Keratinocyte (primary cell): ENCODE measurements around the gene AKR1C1.

Experiments
- EZH2 ChIP-seq: IDR thresholded peaks from one replicate; pipeline ENCODE4 v1.6.1; 2012; ENCODE audit warnings: inconsistent platforms, mild to moderate bottlenecking, low read length, moderate library complexity
- TF ChIP-seq, protein P1 (sequence below), 3 experiments: IDR thresholded peaks in 1 of 3; conservative IDR thresholded peaks in 1 of 3; optimal IDR thresholded peaks in 1 of 3; 2 replicates in 2 of 3; 3 replicates in 1 of 3; pipeline versions ENCODE3 to v1.5.1; 2011; ENCODE audit warnings: low read length in 3 of 3, mild to moderate bottlenecking in 3 of 3, moderate library complexity in 2 of 3, control low read depth in 1 of 3, inconsistent platforms in 1 of 3; ENCODE audit not compliant: insufficient read depth in 2 of 3; ENCODE audit errors: extremely low read depth in 1 of 3

DNA sequence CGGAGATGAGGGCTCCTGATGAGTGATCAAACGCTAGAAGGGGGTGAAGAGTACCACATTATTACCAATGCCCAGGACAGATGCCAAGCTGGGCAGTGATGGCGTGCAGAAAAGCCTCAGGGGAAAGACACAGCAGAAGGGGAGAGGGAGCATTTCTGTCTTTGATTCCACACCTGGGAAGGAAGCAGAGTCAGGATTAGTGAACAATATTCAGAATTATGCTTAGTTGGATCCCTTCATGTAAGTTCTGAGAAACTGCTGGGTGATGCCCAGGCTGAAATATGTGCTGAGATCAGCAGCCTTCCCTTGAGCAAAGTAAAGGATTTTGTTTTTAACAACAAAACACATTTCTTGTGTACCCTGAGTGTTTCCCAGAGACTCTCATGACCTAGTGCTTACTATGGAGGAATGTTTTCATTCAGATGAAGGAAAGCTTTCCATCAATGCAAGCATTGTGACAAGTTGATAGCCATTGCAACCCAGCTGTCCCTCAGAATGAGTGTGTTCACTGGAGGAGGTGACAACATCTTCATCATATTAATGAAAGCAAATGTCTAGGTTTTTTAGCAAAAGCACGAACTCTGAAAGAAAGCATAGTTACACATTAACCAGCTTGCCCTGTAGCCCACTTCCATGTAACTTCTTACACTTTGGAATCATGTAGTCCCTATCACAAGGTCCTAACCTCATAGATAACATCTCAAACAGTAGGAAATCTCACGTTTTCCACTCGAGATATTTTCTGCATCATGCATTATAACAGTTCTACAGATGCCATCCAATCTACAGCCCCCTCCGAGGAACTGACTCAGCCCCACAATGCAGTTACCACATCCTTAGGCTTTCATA, 23.8 kb upstream of the AKR1C1 start:
- TF ChIP-seq, protein P1, sequence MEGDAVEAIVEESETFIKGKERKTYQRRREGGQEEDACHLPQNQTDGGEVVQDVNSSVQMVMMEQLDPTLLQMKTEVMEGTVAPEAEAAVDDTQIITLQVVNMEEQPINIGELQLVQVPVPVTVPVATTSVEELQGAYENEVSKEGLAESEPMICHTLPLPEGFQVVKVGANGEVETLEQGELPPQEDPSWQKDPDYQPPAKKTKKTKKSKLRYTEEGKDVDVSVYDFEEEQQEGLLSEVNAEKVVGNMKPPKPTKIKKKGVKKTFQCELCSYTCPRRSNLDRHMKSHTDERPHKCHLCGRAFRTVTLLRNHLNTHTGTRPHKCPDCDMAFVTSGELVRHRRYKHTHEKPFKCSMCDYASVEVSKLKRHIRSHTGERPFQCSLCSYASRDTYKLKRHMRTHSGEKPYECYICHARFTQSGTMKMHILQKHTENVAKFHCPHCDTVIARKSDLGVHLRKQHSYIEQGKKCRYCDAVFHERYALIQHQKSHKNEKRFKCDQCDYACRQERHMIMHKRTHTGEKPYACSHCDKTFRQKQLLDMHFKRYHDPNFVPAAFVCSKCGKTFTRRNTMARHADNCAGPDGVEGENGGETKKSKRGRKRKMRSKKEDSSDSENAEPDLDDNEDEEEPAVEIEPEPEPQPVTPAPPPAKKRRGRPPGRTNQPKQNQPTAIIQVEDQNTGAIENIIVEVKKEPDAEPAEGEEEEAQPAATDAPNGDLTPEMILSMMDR (optimal IDR thresholded peaks at IDR 0.05 in 1 of 3, IDR thresholded peaks at IDR 0.05 in 1 of 3, conservative IDR thresholded peaks at IDR 0.05 in 1 of 3; ENCODE audit: extremely low read depth in 1 of 3, insufficient read depth in 2 of 3, low read length in 3 of 3): no peak
- no peak for TF ChIP-seq EZH2
